Measurements from ENCODE around the gene AGMAT.

GRCh38 chr1:15618077-15618654 lies 33.3 kb upstream of the AGMAT start:
- TF ChIP-seq CTCF (IDR thresholded peaks at IDR 0.05) (no peak), POLR2A (IDR thresholded peaks at IDR 0.05) (no peak)

Data from testis (tissue), 2 donors.